Common myeloid progenitor, CD34-positive (primary cell): ENCODE data around the gene IL31.

Source experiments
- CTCF ChIA-PET: fragments of 350-600 bp; sonication (Branson Sonifier 250); formaldehyde crosslinking; loops from one replicate; lab custom pipeline; 2021; ENCODE audit warnings: antibody characterized with exemption; lab: Charles Lee
- POLR2A ChIA-PET: fragments of 350-600 bp; sonication (Branson Sonifier 250); formaldehyde crosslinking; loops from one replicate; lab custom pipeline; 2021; ENCODE audit warnings: antibody characterized with exemption; lab: Charles Lee
- DNase-seq, 3 donors: peaks; one replicate each; pipeline versions ENCODE4 v3.0.0 to v3.0.0-alpha.2; 2013
- H3K27ac ChIP-seq, 2 experiments: 1 replicate in 1 of 2; 2 replicates in 1 of 2; pipeline ENCODE4 v1.7.0; 2013; ENCODE audit warnings: inconsistent platforms in 2 of 2, low read length in 2 of 2, mild to moderate bottlenecking in 2 of 2, low read depth in 1 of 2, moderate library complexity in 1 of 2; ENCODE audit not compliant: severe bottlenecking in 2 of 2, insufficient read depth in 1 of 2, poor library complexity in 1 of 2
- H3K27me3 ChIP-seq, 5 experiments: replicated peaks in 2 of 5; 1 replicate in 3 of 5; 2 replicates in 2 of 5; pipeline versions ENCODE4 v1.6.1 to v1.7.0; 2013; ENCODE audit warnings: low read length in 4 of 5, mild to moderate bottlenecking in 2 of 5, moderate library complexity in 2 of 5, inconsistent platforms in 1 of 5; ENCODE audit not compliant: insufficient read depth in 5 of 5, control insufficient read depth in 4 of 5
- H3K36me3 ChIP-seq, 4 experiments: 1 replicate in 2 of 4; 2 replicates in 2 of 4; pipeline versions ENCODE4 v1.6.1 to v1.7.0; 2013; ENCODE audit warnings: low read length in 3 of 4, control low read depth in 1 of 4, mild to moderate bottlenecking in 1 of 4; ENCODE audit not compliant: control insufficient read depth in 4 of 4, insufficient read depth in 4 of 4
- H3K4me1 ChIP-seq, 4 experiments: 1 replicate in 3 of 4; 2 replicates in 1 of 4; pipeline versions ENCODE4 v1.6.1 to v1.7.1; 2013; ENCODE audit warnings: low read length in 3 of 4, mild to moderate bottlenecking in 3 of 4, control low read depth in 1 of 4, inconsistent platforms in 1 of 4, moderate library complexity in 1 of 4; ENCODE audit not compliant: control insufficient read depth in 4 of 4, insufficient read depth in 4 of 4; ENCODE audit errors: control extremely low read depth in 1 of 4
- H3K4me3 ChIP-seq, 7 experiments: 1 replicate in 4 of 7; 2 replicates in 3 of 7; pipeline versions ENCODE4 v1.5.1 to v1.7.0; 2013; ENCODE audit warnings: mild to moderate bottlenecking in 7 of 7, low read length in 6 of 7, moderate library complexity in 6 of 7, inconsistent platforms in 2 of 7, low read depth in 2 of 7, control low read depth in 1 of 7; ENCODE audit not compliant: insufficient read depth in 4 of 7, control insufficient read depth in 1 of 7; ENCODE audit errors: extremely low read depth in 1 of 7
- H3K9me3 ChIP-seq, 5 experiments: 1 replicate in 4 of 5; 2 replicates in 1 of 5; pipeline versions ENCODE4 v1.6.1 to v1.7.1; 2013; ENCODE audit warnings: low read length in 4 of 5, mild to moderate bottlenecking in 2 of 5, inconsistent platforms in 1 of 5, low read depth in 1 of 5, moderate library complexity in 1 of 5; ENCODE audit not compliant: control insufficient read depth in 4 of 5, insufficient read depth in 2 of 5; ENCODE audit errors: control extremely low read depth in 1 of 5
- WGBS: methylation state at CpG from one replicate; pipeline ENCODE4 v1.1.5; 2013; ENCODE audit not compliant: insufficient coverage; 5-methylcytosine and 5-hydroxymethylcytosine counted together

Gene IL31

GRCh38 chr12:122147514-122148290, 26.3 kb downstream of the IL31 start:
- H3K4me1 ChIP-seq: peaks cover 0 to 1% (median 0%) of the 10 kb centered on the region in 4 experiments
- no peak overlapping the region for H3K4me3 ChIP-seq
- H3K36me3 ChIP-seq: peaks cover 3 to 20% (median 11%) of the 10 kb centered on the region in 4 experiments
- CTCF ChIA-PET: interaction anchor here (1.0 to 3.6 kb wide), 4 partner anchors 11 to 43 kb away, joined by 4 to 14 read pairs (median 6); no protein-coding TSS in a partner anchor
- POLR2A ChIA-PET: no interaction called here
- WGBS: 92% methylated on average over 17 of the region's 21 CpGs
- no peaks in the 10 kb centered on the region for H3K27me3 ChIP-seq
- no peak overlapping the region for H3K27ac ChIP-seq
- no peaks in the 10 kb centered on the region for H3K9me3 ChIP-seq
- DNase-seq: no peak

DNA sequence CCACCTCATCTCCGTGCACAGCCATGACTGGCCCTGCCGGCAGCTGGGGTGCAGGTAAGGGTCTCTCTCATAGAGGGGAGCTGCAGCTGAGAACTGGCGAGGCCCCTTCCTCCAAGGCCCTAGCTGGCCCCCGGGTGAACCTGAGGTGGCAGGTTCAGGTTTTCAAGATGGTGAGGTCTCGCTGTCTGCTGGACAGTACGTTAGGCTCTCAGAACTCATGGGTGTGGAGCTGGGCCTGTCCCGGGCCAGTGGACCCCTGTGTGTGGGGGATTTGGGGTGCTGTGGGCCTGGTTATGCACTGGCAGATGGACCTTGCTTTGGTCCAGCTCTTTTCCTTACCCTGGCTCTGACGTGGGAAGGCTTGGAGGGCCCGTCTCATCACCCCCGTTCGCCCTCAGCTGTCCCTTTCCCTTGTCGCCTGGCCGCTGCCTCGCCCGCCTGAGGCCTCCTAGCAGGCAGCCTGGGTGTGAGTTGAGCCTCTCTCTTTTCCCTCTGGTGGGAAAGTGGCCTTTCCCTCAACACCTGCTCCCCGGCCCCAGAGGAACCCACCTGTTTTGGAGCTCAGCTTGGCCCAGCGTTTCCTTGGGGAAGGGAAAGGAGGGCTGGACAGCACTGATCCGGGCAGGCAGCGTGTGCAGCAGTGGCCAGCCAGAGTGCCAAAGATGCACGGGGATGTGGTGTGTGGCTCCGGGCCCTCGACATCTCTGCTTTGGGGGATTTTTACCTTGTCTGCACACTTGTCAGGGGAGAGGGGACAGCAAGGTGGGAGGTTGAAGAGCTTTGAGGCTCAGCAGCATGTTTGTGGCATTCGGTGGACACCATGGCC, 28.3 kb downstream of the IL31 start:
- no peak for DNase-seq
- Histone ChIP-seq H3K9me3 (no peaks in the 10 kb centered on the region), H3K27me3 (no peaks in the 10 kb centered on the region), H3K4me1 (peaks cover 0 to 1% (median 0%) of the 10 kb centered on the region in 4 experiments), H3K36me3 (peaks cover 5 to 40% (median 29%) of the 10 kb centered on the region in 4 experiments), H3K27ac (no peak overlapping the region), H3K4me3 (no peak overlapping the region)
- ChIA-PET CTCF (interaction anchor here (1.1 to 3.6 kb wide), 4 partner anchors 23 to 91 kb away, joined by 3 to 14 read pairs (median 4); no protein-coding TSS in a partner anchor), POLR2A (no interaction called here)
- 98% methylated on average over 18 of the region's 23 CpGs for WGBS

DNA sequence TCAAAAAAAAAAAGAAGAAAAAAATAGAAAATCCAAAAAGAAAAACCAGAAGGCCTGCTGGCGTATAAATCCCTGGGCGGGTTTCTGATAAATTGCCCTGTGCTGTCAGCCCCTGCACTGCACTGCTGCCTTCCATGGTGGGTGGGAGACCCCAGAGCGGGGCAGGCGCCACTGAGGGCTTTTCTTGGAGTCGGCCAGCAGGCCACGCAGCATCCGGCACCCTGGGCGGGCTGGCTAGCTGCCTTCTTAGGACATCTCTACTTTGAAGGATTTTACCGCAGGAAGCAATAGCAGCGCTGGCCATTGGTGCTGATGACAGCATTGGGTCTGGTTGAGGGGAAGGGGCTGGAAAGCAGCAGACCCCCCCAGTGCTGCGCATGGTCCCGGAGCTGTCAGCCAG, 29.1 kb downstream of the IL31 start:
- no peak for DNase-seq
- WGBS: 97% methylated on average over 9 of the region's 12 CpGs
- ChIA-PET POLR2A (no interaction called here), CTCF (interaction anchor here (1.1 to 3.6 kb wide), 2 partner anchors 46 to 90 kb away, joined by 3 to 14 read pairs; no protein-coding TSS in a partner anchor)
- peaks cover 0 to 1% (median 0%) of the 10 kb centered on the region in 4 experiments for H3K4me1 ChIP-seq
- peaks cover 5 to 46% (median 35%) of the 10 kb centered on the region in 4 experiments for H3K36me3 ChIP-seq
- H3K4me3 ChIP-seq: no peak overlapping the region
- no peaks in the 10 kb centered on the region for H3K27me3 ChIP-seq
- no peak overlapping the region for H3K27ac ChIP-seq
- no peaks in the 10 kb centered on the region for H3K9me3 ChIP-seq

GRCh38 chr12:122142857-122143256, 31.2 kb downstream of the IL31 start:
- no peaks in the 10 kb centered on the region for H3K4me1 ChIP-seq
- H3K27me3 ChIP-seq: no peaks in the 10 kb centered on the region
- H3K4me3 ChIP-seq: no peak overlapping the region
- peaks cover 9 to 64% (median 51%) of the 10 kb centered on the region in 4 experiments for H3K36me3 ChIP-seq
- CTCF ChIA-PET: interaction anchor here (1.2 kb wide), 1 partner anchor 13 kb away, joined by 3 read pairs; no protein-coding TSS in a partner anchor
- WGBS: 80% methylated on average over 2 of the region's 6 CpGs
- POLR2A ChIA-PET: interaction anchor here (0.5 kb wide), 1 partner anchor 299 kb away, joined by 3 read pairs; no protein-coding TSS in a partner anchor
- DNase-seq: no peak
- H3K27ac ChIP-seq: no peak overlapping the region
- H3K9me3 ChIP-seq: no peaks in the 10 kb centered on the region

DNA sequence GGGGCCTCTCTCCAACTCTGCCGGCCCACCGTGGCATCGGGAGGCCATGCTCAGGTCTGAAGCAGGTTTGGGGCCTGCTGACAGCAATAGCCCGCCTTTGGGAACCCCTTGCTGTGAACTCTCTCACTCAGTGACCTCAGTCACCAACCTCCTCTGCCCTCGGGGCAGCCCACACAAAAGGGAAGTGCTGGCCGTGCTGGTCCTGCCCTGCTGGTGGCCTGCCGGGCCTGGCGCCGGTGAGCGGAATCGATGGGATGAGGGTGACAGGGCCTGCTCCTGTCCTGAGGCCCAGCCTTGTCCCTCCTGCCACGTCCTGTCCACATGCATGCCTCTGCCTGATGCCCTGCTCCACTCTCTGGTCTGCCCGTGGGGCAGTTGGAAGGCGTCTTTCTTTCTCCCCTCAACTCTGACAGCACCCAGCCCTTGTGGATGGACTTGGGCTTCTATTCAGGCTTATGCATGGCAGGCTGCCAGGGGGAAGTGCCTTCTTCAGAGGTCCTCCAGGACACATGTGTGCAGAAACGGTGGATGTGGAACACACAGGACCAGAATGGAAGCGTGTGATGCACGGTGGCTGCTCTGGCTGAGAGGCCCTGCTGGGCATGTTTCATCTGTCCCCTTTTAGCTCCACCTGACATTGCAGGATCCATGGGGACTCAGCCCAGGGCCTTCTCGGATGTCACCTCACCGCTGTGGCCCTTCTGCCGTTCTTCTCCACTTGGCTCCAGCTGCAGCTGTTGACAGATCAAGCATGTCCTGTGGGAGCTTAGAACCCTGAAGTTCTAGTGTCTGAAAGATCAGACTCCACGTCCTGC, 31.9 kb downstream of the IL31 start:
- Histone ChIP-seq H3K36me3 (peaks cover 9 to 71% (median 58%) of the 10 kb centered on the region in 4 experiments), H3K27me3 (no peaks in the 10 kb centered on the region), H3K4me1 (no peaks in the 10 kb centered on the region), H3K9me3 (no peaks in the 10 kb centered on the region), H3K27ac (no peak overlapping the region), H3K4me3 (no peak overlapping the region)
- ChIA-PET CTCF (interaction anchor here (1.0 to 1.6 kb wide), 3 partner anchors 12 to 88 kb away, joined by 3 to 4 read pairs (median 3); no protein-coding TSS in a partner anchor), POLR2A (interaction anchor here (0.5 kb wide), 1 partner anchor 300 kb away, joined by 3 read pairs; no protein-coding TSS in a partner anchor)
- DNase-seq: no peak
- 93% methylated on average over 21 of the region's 21 CpGs for WGBS

DNA sequence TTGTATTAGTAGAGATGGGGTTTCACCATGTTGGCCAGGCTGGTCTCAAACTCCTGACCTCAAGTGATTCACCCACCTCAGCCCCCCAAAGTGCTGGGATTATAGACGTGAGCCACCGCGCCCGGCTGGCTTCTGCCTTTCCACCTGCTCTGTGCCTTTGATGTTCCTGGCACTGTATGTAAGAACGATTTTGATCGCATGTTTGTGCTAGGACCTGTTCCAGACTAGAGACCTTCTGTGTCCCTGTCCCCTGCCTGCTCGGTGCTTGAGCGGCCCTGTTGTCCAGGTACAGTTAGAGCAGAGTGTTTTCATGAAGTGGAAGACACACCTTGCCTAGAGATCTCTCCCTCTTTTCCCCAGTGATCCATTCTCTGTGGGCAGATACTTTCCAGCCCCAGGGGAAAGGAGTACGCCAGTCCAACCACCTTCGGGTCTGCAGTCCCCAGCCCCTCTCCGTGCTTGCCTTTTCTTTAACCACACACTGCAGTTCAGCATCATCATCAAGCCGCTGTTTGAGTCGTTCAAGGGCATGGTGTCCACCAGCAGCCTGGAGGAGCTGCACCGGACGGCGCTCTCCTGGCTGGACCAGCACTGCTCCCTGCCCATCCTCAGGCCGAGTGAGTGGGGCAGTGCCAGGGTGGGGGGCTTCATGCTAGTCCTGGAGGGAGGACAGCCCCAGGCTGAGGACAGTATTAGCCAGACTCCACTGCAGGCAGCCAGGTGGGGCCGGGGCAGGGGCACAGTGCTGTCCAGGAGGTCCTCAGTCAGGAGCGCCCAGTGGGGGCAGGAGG, 33.4 kb downstream of the IL31 start:
- peaks cover 12 to 83% (median 66%) of the 10 kb centered on the region in 4 experiments for H3K36me3 ChIP-seq
- no peak overlapping the region for H3K4me3 ChIP-seq
- POLR2A ChIA-PET: interaction anchor here (0.5 to 0.9 kb wide), 2 partner anchors 86 to 93 kb away, joined by 3 to 5 read pairs; partner anchors contain the start of gene DIABLO
- 97% methylated on average over 17 of the region's 19 CpGs for WGBS
- no peaks in the 10 kb centered on the region for H3K27me3 ChIP-seq
- DNase-seq: no peak
- no peaks in the 10 kb centered on the region for H3K4me1 ChIP-seq
- H3K27ac ChIP-seq: no peak overlapping the region
- CTCF ChIA-PET: interaction anchor here (0.7 to 1.6 kb wide), 4 partner anchors 9 to 86 kb away, joined by 3 to 4 read pairs (median 4); no protein-coding TSS in a partner anchor
- H3K9me3 ChIP-seq: no peaks in the 10 kb centered on the region
